Keratinocyte (primary cell): ENCODE data around the gene CNOT8. TPM values are rescaled to one million over a fixed set of nuclear protein-coding genes. Genes with fewer than 3 reads are reported as not detected.

Experiments
- DNase-seq: peaks from one replicate; pipeline ENCODE4 v3.0.0-alpha.2; 2011; ENCODE audit warnings: low read depth, missing footprints, low spot score
- FAIRE-seq: peaks from 2 replicates; lab custom pipeline; 2011; peaks lifted over from hg19 to GRCh38; lab: Jason Lieb, UNC
- H2AFZ ChIP-seq: 2 replicates; pipeline ENCODE4 v1.6.0; 2012; ENCODE audit warnings: low read length, control low read depth, inconsistent platforms; ENCODE audit not compliant: control insufficient read depth
- H3K27ac ChIP-seq: 2 replicates; pipeline ENCODE4 v1.5.1; 2011; ENCODE audit warnings: low read length; ENCODE audit not compliant: control insufficient read depth, insufficient read depth
- H3K27me3 ChIP-seq: 3 replicates; pipeline ENCODE4 v1.6.0; 2011; ENCODE audit warnings: low read length; ENCODE audit not compliant: control insufficient read depth, insufficient read depth; ENCODE audit errors: extremely low read depth
- H3K36me3 ChIP-seq, 2 experiments: 2 replicates in 1 of 2; 3 replicates in 1 of 2; pipeline ENCODE4 v1.5.1; 2011; ENCODE audit warnings: low read length in 2 of 2, mild to moderate bottlenecking in 1 of 2; ENCODE audit not compliant: control insufficient read depth in 2 of 2, insufficient read depth in 2 of 2; ENCODE audit errors: extremely low read depth in 1 of 2
- H3K4me1 ChIP-seq: 3 replicates; pipeline ENCODE4 v1.5.1; 2011; ENCODE audit warnings: low read length; ENCODE audit not compliant: control insufficient read depth, insufficient read depth; ENCODE audit errors: extremely low read depth
- H3K4me2 ChIP-seq: 3 replicates; pipeline ENCODE4 v1.6.0; 2011; ENCODE audit warnings: low read depth, low read length; ENCODE audit not compliant: control insufficient read depth, insufficient read depth; ENCODE audit errors: extremely low read depth
- H3K4me3 ChIP-seq, 3 experiments: fragments of 200-600 bp in 1 of 3; sonication (generic) in 1 of 3; 2 replicates in 2 of 3; 3 replicates in 1 of 3; pipeline ENCODE4 v1.5.1; 2011 to 2016; ENCODE audit warnings: low read length in 3 of 3, mild to moderate bottlenecking in 3 of 3, control low read depth in 2 of 3, inconsistent platforms in 1 of 3, low read depth in 1 of 3, mixed read lengths in 1 of 3, mixed run types in 1 of 3, moderate library complexity in 1 of 3; ENCODE audit not compliant: control insufficient read depth in 2 of 3, insufficient read depth in 2 of 3; ENCODE audit errors: extremely low read depth in 1 of 3
- H3K79me2 ChIP-seq: 2 replicates; pipeline ENCODE4 v1.6.0; 2012; ENCODE audit warnings: low read length; ENCODE audit not compliant: control insufficient read depth, insufficient read depth
- H3K9ac ChIP-seq: 3 replicates; pipeline ENCODE4 v1.6.0; 2011; ENCODE audit warnings: low read length; ENCODE audit not compliant: control insufficient read depth, insufficient read depth; ENCODE audit errors: extremely low read depth
- H3K9me1 ChIP-seq: 3 replicates; pipeline ENCODE4 v1.6.0; 2011; ENCODE audit warnings: low read length; ENCODE audit not compliant: control insufficient read depth, insufficient read depth; ENCODE audit errors: extremely low read depth
- H3K9me3 ChIP-seq: 2 replicates; pipeline ENCODE4 v1.5.1; 2012; ENCODE audit warnings: low read depth, low read length; ENCODE audit not compliant: control insufficient read depth
- H4K20me1 ChIP-seq: 3 replicates; pipeline ENCODE4 v1.6.0; 2011; ENCODE audit warnings: low read length; ENCODE audit not compliant: control insufficient read depth, insufficient read depth; ENCODE audit errors: extremely low read depth
- EZH2 ChIP-seq: IDR thresholded peaks from one replicate; pipeline ENCODE4 v1.6.1; 2012; ENCODE audit warnings: inconsistent platforms, mild to moderate bottlenecking, low read length, moderate library complexity
- dilution Hi-C: fragments of 300-500 bp; cut with MboI; formaldehyde crosslinking; loops from one replicate; pipeline ENCODE4 v1.7.0; 2020; ENCODE audit warnings: low sequenced_read_pairs; ENCODE audit not compliant: extremely low pct_ligation_motif_present
- polyA plus RNA-seq, 5 experiments: library from polyadenylated mRNA; depleted of rRNA in 3 of 5; stranded (reverse) in 3 of 5; stranded (forward) in 1 of 5; unstranded in 1 of 5; fragments of >200 nt; gene quantifications; 1 replicate in 1 of 5; 2 replicates in 3 of 5; 3 replicates in 1 of 5; pipeline versions ENCODE4 v1.2.1 to v1.2.3, GENCODE V29; 2011 to 2012; ENCODE audit warnings: missing spikeins in 2 of 5, low read depth in 1 of 5, low replicate concordance in 1 of 5
- TF ChIP-seq, protein P1 (sequence below), 3 experiments: IDR thresholded peaks in 1 of 3; conservative IDR thresholded peaks in 1 of 3; optimal IDR thresholded peaks in 1 of 3; 2 replicates in 2 of 3; 3 replicates in 1 of 3; pipeline versions ENCODE3 to v1.5.1; 2011; ENCODE audit warnings: low read length in 3 of 3, mild to moderate bottlenecking in 3 of 3, moderate library complexity in 2 of 3, control low read depth in 1 of 3, inconsistent platforms in 1 of 3; ENCODE audit not compliant: insufficient read depth in 2 of 3; ENCODE audit errors: extremely low read depth in 1 of 3

The CNOT8 gene
- polyA plus RNA-seq, 1 donor (not counting 4 experiments of a cell fraction or from before 2014, with no cell fraction given), result 44.5 TPM

DNA sequence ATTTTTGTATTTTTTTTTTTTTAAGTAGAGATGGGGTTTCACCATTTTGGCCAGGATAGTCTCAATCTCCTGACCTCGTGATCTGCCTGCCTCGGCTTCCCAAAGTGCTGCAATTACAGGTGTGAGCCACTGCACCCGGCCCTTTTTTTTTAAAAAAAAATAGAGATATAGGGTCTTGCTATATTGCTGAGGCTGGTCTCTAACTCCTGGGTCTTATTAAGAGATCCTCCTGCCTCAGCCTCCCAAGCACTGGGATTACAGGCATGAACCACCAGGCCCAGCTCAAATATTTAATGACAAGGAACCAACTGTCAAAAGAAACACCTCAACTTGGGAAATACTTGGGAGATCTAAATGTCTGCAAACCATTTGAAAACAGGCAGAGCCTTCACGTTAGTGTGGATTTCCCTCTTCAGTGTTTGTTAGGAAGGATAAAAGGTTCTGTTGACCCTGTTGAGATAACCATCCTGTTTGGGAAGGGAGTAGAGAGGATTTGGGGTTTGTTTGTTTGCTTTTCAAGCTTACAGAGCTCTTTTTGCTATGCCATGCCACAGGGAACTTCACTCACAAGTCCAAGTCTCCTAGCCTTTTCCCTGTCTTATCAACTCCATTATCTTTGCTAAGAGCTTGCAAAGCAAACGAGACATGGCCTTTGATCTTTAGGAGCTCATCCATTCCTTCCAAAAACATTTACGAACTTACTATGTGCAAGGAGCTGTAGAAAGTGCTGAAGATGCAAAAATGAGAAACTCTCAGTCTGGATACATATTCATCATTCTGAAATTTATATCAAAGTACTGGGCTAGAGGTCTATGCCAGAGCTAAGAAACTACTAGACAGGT, 15.5 kb upstream of the CNOT8 start:
- no peak overlapping the region for H3K27ac ChIP-seq
- DNase-seq (no peak), FAIRE-seq (no peak)
- H2AFZ ChIP-seq, result no peak overlapping the region
- no peaks in the 10 kb centered on the region for H3K9me3 ChIP-seq
- dilution Hi-C loops, result no loop called here
- no peaks in the 10 kb centered on the region for H3K9me1 ChIP-seq
- no peaks in the 10 kb centered on the region for H4K20me1 ChIP-seq
- TF ChIP-seq, protein P1, sequence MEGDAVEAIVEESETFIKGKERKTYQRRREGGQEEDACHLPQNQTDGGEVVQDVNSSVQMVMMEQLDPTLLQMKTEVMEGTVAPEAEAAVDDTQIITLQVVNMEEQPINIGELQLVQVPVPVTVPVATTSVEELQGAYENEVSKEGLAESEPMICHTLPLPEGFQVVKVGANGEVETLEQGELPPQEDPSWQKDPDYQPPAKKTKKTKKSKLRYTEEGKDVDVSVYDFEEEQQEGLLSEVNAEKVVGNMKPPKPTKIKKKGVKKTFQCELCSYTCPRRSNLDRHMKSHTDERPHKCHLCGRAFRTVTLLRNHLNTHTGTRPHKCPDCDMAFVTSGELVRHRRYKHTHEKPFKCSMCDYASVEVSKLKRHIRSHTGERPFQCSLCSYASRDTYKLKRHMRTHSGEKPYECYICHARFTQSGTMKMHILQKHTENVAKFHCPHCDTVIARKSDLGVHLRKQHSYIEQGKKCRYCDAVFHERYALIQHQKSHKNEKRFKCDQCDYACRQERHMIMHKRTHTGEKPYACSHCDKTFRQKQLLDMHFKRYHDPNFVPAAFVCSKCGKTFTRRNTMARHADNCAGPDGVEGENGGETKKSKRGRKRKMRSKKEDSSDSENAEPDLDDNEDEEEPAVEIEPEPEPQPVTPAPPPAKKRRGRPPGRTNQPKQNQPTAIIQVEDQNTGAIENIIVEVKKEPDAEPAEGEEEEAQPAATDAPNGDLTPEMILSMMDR (optimal IDR thresholded peaks at IDR 0.05 in 1 of 3, IDR thresholded peaks at IDR 0.05 in 1 of 3, conservative IDR thresholded peaks at IDR 0.05 in 1 of 3; ENCODE audit: extremely low read depth in 1 of 3, insufficient read depth in 2 of 3, low read length in 3 of 3), result no peak
- no peak for TF ChIP-seq EZH2
- no peak overlapping the region for H3K4me2 ChIP-seq
- H3K4me3 ChIP-seq, result no peak overlapping the region
- H3K9ac ChIP-seq, result no peak overlapping the region
- no peaks in the 10 kb centered on the region for H3K36me3 ChIP-seq
- H3K27me3 ChIP-seq, result no peaks in the 10 kb centered on the region
- H3K4me1 ChIP-seq, result no peaks in the 10 kb centered on the region
- H3K79me2 ChIP-seq, result no peaks in the 10 kb centered on the region

DNA sequence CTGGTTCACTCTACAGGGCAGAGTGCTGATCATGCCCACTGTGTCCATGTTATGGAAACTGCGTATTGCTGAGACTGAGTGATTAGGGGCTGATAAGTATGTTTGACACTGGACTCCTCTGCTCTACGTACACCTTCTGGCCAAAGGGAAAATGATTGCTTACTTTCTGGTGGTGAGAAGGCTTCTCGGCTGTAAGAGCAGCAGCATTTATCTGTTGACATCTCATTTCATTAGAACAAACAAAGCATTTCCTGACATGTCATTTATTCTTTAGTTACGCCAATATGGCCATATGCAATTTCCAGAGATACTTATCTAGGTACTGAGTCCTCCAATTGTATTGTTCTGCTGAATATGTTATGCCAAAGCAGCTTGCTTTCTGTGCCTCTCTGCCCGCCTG, 13.6 kb upstream of the CNOT8 start:
- no peak for FAIRE-seq
- DNase-seq, result no peak

More for the DNA sequence above, 13.6 kb upstream of the CNOT8 start:
- H4K20me1 ChIP-seq, result no peaks in the 10 kb centered on the region
- H3K9me1 ChIP-seq, result no peaks in the 10 kb centered on the region
- no peaks in the 10 kb centered on the region for H3K27me3 ChIP-seq
- no peaks in the 10 kb centered on the region for H3K36me3 ChIP-seq
- H3K9ac ChIP-seq, result no peak overlapping the region
- H3K4me1 ChIP-seq, result no peaks in the 10 kb centered on the region
- H3K27ac ChIP-seq, result no peak overlapping the region
- no peak for TF ChIP-seq EZH2
- TF ChIP-seq, protein P1 (optimal IDR thresholded peaks at IDR 0.05 in 1 of 3, IDR thresholded peaks at IDR 0.05 in 1 of 3, conservative IDR thresholded peaks at IDR 0.05 in 1 of 3; ENCODE audit: extremely low read depth in 1 of 3, insufficient read depth in 2 of 3, low read length in 3 of 3), result no peak
- no peaks in the 10 kb centered on the region for H3K79me2 ChIP-seq
- H2AFZ ChIP-seq, result no peak overlapping the region
- dilution Hi-C loops, result no loop called here
- no peak overlapping the region for H3K4me3 ChIP-seq
- H3K9me3 ChIP-seq, result no peaks in the 10 kb centered on the region
- no peak overlapping the region for H3K4me2 ChIP-seq
